Right cardiac atrium (tissue), 5 donors: ENCODE results near the gene TOMM40. TPM values are rescaled to one million over a fixed set of nuclear protein-coding genes. Genes with fewer than 3 reads are reported as not detected.
"Not testable (repeated sequence)": the region's sequence is repeated elsewhere in the genome, so short reads cannot be mapped to it uniquely, and the experiment has no call there.

Source experiments
- ATAC-seq, 2 donors: fragments of 200-7000 bp; cut with Tn5 transposase; one replicate each; pipeline versions ENCODE4 v1.8.0 to v1.9.1; 2020; ENCODE audit warnings: moderate library complexity in 2 of 2, mild to moderate bottlenecking in 1 of 2
- DNase-seq, 3 donors: peaks; one replicate each; pipeline ENCODE4 v3.0.0-alpha.2; 2020
- H3K27ac ChIP-seq: one replicate; pipeline ENCODE4 v1.5.1; 2013; ENCODE audit warnings: mild to moderate bottlenecking, low read length, control low read depth, moderate library complexity
- H3K27me3 ChIP-seq: one replicate; pipeline ENCODE4 v1.6.1; 2013; ENCODE audit not compliant: control insufficient read depth, insufficient read depth
- H3K4me1 ChIP-seq: one replicate; pipeline ENCODE4 v1.6.1; 2013; ENCODE audit warnings: low read length; ENCODE audit not compliant: control insufficient read depth, insufficient read depth
- H3K4me3 ChIP-seq: one replicate; pipeline ENCODE4 v1.5.1; 2013; ENCODE audit warnings: low read length, control low read depth
- H3K9me3 ChIP-seq: one replicate; pipeline ENCODE4 v1.6.1; 2013; ENCODE audit warnings: low read length; ENCODE audit not compliant: control insufficient read depth
- WGBS: extraction: QIAGEN DNeasy Blood & Tissue Kit; methylation state at CpG from one replicate; pipeline ENCODE4 v1.1.7; 2013; 5-methylcytosine and 5-hydroxymethylcytosine counted together
- intact Hi-C, 4 donors: fragments of 100-400 bp; cut with DNase I; formaldehyde crosslinking; loops; one replicate each; pipeline versions ENCODE4 v1.11.0 to v1.14.0; 2022 to 2023
- polyA plus RNA-seq: library from polyadenylated mRNA; stranded (reverse); fragments of 200-250 nt; gene quantifications from one replicate; pipeline ENCODE4 v1.2.3, GENCODE V29; 2013
- total RNA-seq, 4 donors: library from RNA; stranded (reverse); fragmentation: NEBNext Ultra II Directional; extraction: Animal tissue kit (Norgen Biotek cat#: 25700); gene quantifications; one replicate each; pipeline ENCODE4 v1.2.1, GENCODE V29; 2021
- donor health status: healthy with polysubstance abuse.
- donor health status: DM: no; HTN: yes; CAD: no.
- donor health status: DM: no; HTN: no; CAD: no.
- donor health status: DM: no; HTN: yes; CAD: no; lungs with severe emphysema.
- donor health status: DM: yes; HTN: yes; CAD: no.

Gene TOMM40
- total and polyA plus RNA-seq, 5 donors = 36.7 to 51.4 (median 46.5) TPM

DNA sequence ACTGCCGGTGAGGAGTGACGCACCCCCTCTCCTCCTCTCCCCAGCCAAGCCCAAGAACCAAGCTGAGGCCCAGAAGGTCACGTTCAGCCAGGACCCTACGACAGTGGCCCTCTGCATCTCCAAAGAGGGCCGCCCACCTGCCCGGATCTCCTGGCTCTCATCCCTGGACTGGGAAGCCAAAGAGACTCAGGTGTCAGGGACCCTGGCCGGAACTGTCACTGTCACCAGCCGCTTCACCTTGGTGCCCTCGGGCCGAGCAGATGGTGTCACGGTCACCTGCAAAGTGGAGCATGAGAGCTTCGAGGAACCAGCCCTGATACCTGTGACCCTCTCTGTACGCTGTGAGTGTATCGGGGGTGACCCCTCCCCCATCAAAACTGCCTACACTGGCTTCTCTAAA lies 19.2 kb upstream of the TOMM40 start:
- 83% methylated on average over 14 of the region's 14 CpGs for WGBS
- H3K4me3 ChIP-seq = no peak overlapping the region
- no peaks in the 10 kb centered on the region for H3K4me1 ChIP-seq
- no peak overlapping the region for H3K27ac ChIP-seq
- peak in 1 of 3 donors; percentile 25 for DNase-seq
- no peak for ATAC-seq
- no peaks in the 10 kb centered on the region for H3K9me3 ChIP-seq
- intact Hi-C loops = no loop called here
- no peaks in the 10 kb centered on the region for H3K27me3 ChIP-seq

DNA sequence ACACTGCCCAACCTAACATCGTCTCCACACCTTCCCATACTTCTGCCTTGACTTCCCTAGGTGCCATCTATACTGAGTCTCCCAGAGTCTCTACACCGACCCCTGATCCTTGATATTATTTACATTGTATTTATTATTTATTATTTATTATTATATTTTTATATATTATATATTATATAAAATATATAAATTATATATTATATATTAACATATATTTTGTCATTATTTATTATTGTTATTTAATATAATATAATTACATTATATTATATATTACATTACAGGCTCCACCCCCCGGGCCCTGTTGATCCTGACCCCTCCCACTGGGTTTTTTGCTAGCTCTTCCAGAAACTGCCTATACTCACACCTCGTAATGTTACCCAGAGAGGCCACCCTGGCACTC lies 18.4 kb upstream of the TOMM40 start:
- DNase-seq = no peak
- Histone ChIP-seq H3K27me3 (no peaks in the 10 kb centered on the region), H3K27ac (no peak overlapping the region), H3K4me3 (no peak overlapping the region), H3K9me3 (no peaks in the 10 kb centered on the region), H3K4me1 (no peaks in the 10 kb centered on the region)
- ATAC-seq = no peak
- 85% methylated on average over 4 of the region's 4 CpGs for WGBS
- intact Hi-C loops = no loop called here

DNA sequence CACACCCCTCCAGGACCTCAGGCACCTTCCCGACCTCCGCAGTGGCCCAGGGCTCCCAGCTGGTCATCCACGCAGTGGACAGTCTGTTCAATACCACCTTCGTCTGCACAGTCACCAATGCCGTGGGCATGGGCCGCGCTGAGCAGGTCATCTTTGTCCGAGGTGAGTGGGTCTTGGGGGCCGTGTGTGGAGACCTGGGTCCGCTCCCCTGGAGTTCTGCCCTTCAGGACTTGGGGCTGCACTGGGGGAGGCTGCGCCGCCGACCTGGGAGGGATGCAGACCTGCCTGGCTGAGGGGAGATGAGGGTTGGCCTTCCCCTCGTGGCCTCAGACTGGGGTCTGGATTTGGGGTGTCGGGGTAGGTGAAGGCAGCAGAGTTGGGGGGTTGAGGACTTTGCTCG lies 16.7 kb upstream of the TOMM40 start:
- Histone ChIP-seq H3K27me3 (no peaks in the 10 kb centered on the region), H3K4me1 (no peaks in the 10 kb centered on the region), H3K4me3 (no peak overlapping the region), H3K9me3 (no peaks in the 10 kb centered on the region), H3K27ac (no peak overlapping the region)
- WGBS = 92% methylated on average over 16 of the region's 16 CpGs
- no peak for ATAC-seq
- peak in 1 of 3 donors; percentile 26 for DNase-seq
- intact Hi-C loops = no loop called here

DNA sequence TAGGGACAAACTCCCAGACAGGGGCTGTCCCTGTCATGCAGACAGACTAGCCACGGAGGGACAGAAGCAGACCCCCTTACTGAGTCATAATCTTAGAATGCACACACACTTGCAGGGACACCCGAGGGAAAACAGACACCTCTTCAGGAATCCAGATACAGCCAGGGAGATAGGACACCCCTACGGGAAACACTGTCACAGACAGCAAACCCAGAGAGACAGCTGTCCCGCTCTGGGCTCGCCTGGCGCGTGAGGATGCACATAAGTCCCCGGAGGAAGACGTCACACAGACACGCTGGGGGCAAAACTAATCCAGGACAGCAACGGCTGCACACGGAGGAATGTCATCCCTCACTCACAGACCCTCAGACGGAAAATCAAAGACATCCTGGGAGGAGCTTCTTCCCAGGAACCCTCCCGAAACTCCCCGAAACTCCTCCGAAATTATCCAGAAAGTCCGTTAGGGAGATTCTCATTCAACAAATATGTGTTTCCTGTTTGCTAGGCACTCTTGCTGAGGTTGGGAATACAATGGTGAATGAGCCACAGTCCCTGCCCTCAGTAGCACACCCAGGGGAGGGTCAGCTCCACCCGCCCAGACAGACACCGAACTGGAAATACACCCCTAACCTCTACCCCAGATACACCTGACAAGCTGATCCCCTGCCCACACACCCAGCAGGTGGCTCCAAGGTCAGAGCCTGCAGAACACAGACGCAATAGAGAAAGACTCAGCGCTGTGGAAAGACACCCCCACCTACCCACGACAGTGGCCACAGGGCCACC lies 15.2 kb upstream of the TOMM40 start:
- peak in 1 of 2 donors; percentile 18 for ATAC-seq
- H3K9me3 ChIP-seq = no peaks in the 10 kb centered on the region
- peak overlapping the region; percentile 18 for H3K27ac ChIP-seq

DNA sequence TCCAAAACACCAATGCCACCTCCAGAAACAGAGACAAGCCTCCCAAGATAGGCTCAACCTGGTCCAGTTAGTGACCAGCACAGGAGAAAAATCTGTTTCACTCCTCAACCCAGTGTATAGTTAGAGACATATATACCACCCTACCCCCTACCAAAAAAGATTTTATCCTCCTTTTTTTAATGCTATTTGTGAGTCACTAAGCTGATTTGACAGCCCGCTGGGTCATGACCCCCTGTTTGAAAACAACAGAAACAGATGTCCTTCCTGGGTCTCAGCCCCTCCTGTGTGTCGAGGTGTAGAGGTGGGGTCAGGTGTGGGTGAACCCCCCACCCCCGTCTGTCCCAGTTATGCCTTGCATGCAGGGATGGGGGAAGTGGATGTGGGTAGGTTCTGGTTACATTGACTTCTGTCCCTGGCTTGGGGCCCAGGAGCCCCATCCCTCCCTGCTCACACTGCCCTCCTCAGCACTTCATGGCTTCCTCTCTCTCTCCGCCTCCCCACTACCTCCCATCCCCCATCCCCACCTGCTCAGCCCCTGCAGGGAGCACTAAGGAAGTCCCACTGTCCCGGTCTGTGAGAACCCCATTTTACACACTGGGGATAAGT lies 14.0 kb upstream of the TOMM40 start:
- Histone ChIP-seq H3K9me3 (no peaks in the 10 kb centered on the region), H3K27me3 (no peaks in the 10 kb centered on the region), H3K27ac (no peak overlapping the region), H3K4me3 (no peak overlapping the region), H3K4me1 (no peaks in the 10 kb centered on the region)
- peak in 1 of 3 donors; percentile 46 for DNase-seq
- 63% methylated on average over 5 of the region's 5 CpGs for WGBS
- intact Hi-C loops = no loop called here
- no peak for ATAC-seq

More for the DNA sequence above, 15.2 kb upstream of the TOMM40 start:
- peak in 1 of 3 donors; percentile 46 for DNase-seq
- 54% methylated on average over 22 of the region's 22 CpGs for WGBS
- intact Hi-C loops = no loop called here
- H3K4me1 ChIP-seq = no peaks in the 10 kb centered on the region
- H3K4me3 ChIP-seq = no peak overlapping the region
- no peaks in the 10 kb centered on the region for H3K27me3 ChIP-seq

DNA sequence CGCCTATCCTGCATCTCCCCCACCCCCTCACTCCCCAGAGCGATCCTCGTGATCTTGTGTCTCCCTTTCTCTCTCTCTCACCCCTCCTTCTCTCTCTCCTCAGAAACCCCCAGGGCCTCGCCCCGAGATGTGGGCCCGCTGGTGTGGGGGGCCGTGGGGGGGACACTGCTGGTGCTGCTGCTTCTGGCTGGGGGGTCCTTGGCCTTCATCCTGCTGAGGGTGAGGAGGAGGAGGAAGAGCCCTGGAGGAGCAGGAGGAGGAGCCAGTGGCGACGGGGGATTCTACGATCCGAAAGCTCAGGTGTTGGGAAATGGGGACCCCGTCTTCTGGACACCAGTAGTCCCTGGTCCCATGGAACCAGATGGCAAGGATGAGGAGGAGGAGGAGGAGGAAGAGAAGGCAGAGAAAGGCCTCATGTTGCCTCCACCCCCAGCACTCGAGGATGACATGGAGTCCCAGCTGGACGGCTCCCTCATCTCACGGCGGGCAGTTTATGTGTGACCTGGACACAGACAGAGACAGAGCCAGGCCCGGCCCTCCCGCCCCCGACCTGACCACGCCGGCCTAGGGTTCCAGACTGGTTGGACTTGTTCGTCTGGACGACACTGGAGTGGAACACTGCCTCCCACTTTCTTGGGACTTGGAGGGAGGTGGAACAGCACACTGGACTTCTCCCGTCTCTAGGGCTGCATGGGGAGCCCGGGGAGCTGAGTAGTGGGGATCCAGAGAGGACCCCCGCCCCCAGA lies 12.8 kb upstream of the TOMM40 start:
- no peak overlapping the region for H3K27ac ChIP-seq
- H3K4me1 ChIP-seq = no peaks in the 10 kb centered on the region
- intact Hi-C loops = no loop called here
- H3K27me3 ChIP-seq = no peaks in the 10 kb centered on the region
- ATAC-seq (no peak), DNase-seq (peak in 1 of 3 donors; percentile 34)
- 82% methylated on average over 26 of the region's 26 CpGs for WGBS
- no peak overlapping the region for H3K4me3 ChIP-seq
- no peaks in the 10 kb centered on the region for H3K9me3 ChIP-seq

DNA sequence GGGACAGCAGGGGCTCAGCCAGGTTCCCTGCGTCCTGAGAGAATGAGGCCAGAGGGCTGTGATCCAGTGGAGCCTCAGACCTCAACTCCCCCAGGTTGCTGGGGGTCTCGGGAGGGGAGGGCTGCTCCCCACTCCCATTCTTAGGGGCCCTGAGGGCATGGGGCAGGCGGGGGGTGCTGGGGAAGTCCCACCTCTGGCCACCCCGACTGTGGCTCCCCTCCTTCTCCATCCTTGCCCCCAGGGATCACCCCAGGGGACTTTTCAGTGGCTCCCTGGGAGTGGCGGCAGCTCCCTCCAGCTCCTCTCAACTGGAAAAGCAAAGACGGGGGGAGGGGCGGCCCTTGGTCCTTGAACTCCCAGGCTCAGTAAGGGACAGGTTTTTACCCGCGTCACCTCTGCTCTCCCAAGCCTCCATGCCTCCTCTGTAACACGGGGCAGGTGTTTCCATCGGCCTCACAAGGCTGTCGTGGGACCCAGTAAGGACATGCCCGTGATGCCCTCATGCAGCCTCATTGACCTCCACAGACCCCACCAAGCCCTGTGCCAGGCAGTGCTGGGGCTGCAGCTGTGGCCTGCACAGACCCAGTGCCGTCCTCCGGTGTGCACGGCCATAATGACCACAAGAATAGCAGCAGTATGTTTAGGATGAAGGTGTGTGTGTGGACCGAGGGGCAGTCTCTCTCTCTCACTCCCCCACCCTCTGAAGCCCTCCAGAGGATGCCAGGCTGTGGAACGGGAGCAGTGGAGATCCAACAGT lies 11.6 kb upstream of the TOMM40 start:
- H3K27me3 ChIP-seq = no peaks in the 10 kb centered on the region
- 72% methylated on average over 18 of the region's 18 CpGs for WGBS
- ATAC-seq (peak in 1 of 2 donors; percentile 6), DNase-seq (peak in 2 of 3 donors; percentile 47 to 57)
- H3K27ac ChIP-seq = peak overlapping the region; percentile 36
- H3K4me3 ChIP-seq = no peak overlapping the region
- H3K4me1 ChIP-seq = no peaks in the 10 kb centered on the region
- intact Hi-C loops = no loop called here
- no peaks in the 10 kb centered on the region for H3K9me3 ChIP-seq

DNA sequence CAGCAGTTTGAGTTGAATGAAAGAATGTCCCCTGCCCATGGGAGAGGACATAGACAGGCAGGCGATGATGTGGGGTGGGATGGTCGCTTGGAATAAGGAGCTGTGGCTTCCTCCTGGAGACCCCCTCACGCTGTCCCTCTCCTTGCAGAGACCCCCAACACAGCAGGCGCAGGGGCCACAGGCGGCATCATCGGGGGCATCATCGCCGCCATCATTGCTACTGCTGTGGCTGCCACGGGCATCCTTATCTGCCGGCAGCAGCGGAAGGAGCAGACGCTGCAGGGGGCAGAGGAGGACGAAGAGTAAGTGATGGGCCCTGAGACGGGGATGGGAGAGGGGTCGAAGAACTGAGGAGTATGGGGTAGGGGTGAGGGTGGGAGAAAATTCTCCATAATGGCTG lies 9.0 kb upstream of the TOMM40 start:
- intact Hi-C loops = no loop called here
- DNase-seq = peak in 2 of 3 donors; percentile 22 to 38

DNA sequence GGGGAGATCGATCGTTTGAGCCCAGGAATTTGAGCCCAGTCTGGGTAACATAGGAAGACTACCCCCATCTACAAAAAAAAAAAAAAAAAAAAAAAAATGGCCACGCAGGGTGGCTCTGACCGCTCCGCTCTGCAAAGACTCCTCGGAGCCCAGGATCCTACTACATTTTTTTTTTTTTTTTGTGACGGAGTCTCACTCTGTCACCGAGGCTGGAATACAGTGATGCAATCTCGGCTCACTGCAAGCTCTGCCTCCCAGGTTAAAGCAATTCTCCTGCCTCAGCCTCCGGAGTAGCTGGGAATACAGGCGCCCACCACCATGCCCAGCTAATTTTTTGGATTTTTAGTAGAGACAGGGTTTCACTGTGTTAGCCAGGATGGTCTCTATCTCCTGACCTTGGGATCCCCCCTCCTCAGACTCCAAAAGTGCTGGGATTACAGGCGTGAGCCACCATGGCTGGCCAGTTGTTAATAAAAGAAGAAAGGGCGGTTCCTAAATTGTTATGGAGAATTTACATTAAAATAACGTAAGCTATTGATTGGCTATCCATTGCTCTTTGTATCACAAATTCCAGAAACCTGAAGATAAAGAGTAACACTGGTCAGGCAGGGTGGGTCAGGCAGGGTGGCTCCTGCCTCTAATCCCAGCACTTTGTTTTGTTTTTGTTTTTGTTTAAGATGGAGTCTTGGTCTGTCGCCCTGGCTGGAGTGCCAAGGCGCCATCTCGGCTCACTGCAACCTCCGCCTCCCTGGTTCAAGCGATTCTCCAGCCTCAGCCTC lies 8.2 kb upstream of the TOMM40 start:
- WGBS = 93% methylated on average over 19 of the region's 19 CpGs
- ATAC-seq, H3K4me1 ChIP-seq: not testable (repeated sequence)

More for the DNA sequence above, 9.0 kb upstream of the TOMM40 start:
- Histone ChIP-seq H3K4me3 (no peak overlapping the region), H3K4me1 (no peaks in the 10 kb centered on the region), H3K9me3 (no peaks in the 10 kb centered on the region), H3K27me3 (no peaks in the 10 kb centered on the region), H3K27ac (no peak overlapping the region)
- no peak for ATAC-seq
- WGBS = 86% methylated on average over 15 of the region's 15 CpGs

DNA sequence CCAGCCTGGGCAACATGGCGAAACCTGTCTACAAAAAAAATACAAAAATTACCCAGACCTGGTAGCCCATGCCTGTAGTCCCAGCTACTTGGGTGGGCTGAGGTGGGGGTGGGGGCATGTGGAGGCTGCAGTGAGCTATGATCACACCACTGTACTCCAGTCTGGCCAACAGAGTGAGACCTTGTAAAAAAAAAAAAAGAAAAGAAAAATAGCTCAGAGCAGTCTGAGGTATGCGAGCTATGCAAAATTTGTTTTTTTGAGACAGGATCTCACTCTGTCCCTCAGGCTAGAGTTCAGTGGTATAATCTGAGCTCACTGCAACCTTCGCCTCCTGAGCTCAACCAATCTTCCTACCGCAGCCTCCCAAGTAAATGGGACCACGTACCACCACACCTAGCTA lies 7.1 kb upstream of the TOMM40 start:
- H3K27ac ChIP-seq = no peak overlapping the region
- no peaks in the 10 kb centered on the region for H3K9me3 ChIP-seq
- no peak for ATAC-seq
- 92% methylated on average over 5 of the region's 5 CpGs for WGBS
- peak in 1 of 3 donors; percentile 8 for DNase-seq
- H3K4me1 ChIP-seq = no peaks in the 10 kb centered on the region
- intact Hi-C loops = no loop called here
- H3K4me3 ChIP-seq = no peak overlapping the region
- no peaks in the 10 kb centered on the region for H3K27me3 ChIP-seq

More for the DNA sequence above, 8.2 kb upstream of the TOMM40 start:
- peak in 1 of 3 donors; percentile 17 for DNase-seq
- H3K4me3 ChIP-seq, H3K27me3 ChIP-seq, intact Hi-C loops, H3K27ac ChIP-seq, H3K9me3 ChIP-seq: not testable (repeated sequence)
